Upper lobe of left lung (tissue), 6 donors: ENCODE data around the gene TAGLN2. TPM values are rescaled to one million over a fixed set of nuclear protein-coding genes. Genes with fewer than 3 reads are reported as not detected.
"Not testable (repeated sequence)": the region's sequence is repeated elsewhere in the genome, so short reads cannot be mapped to it uniquely, and the experiment has no call there.

ENCODE experiments used
- ATAC-seq, 2 donors: fragments of 200-7000 bp; cut with Tn5 transposase; one replicate each; pipeline ENCODE4 v1.9.1; 2022; ENCODE audit warnings: mild to moderate bottlenecking in 2 of 2, moderate library complexity in 2 of 2; ENCODE audit not compliant: low FRiP score in 2 of 2
- DNase-seq, 2 donors: peaks; one replicate each; pipeline ENCODE4 v3.0.0-alpha.2; 2019 to 2020
- H3K27ac ChIP-seq, 4 donors: fragments of 200-600 bp; sonication (generic); one replicate each; pipeline ENCODE4 v1.5.1; 2016 to 2019
- H3K27me3 ChIP-seq, 4 donors: fragments of 200-600 bp; sonication (generic); one replicate each; pipeline ENCODE4 v1.5.1; 2017 to 2019
- H3K36me3 ChIP-seq, 4 donors: fragments of 200-600 bp; sonication (generic); one replicate each; pipeline ENCODE4 v1.5.1; 2016 to 2019
- H3K4me1 ChIP-seq, 4 donors: fragments of 200-600 bp; sonication (generic); one replicate each; pipeline ENCODE4 v1.5.1; 2018 to 2019
- H3K4me3 ChIP-seq, 4 donors: fragments of 200-600 bp; sonication (generic); one replicate each; pipeline ENCODE4 v1.5.1; 2017 to 2019; ENCODE audit warnings: mild to moderate bottlenecking in 2 of 4, moderate library complexity in 1 of 4
- H3K9me3 ChIP-seq, 4 donors: fragments of 200-600 bp; sonication (generic); one replicate each; pipeline ENCODE4 v1.5.1; 2018 to 2019
- EP300 ChIP-seq, 4 donors: sonication (generic); formaldehyde crosslinking; IDR thresholded peaks; one replicate each; pipeline ENCODE4 v1.5.1; 2017; ENCODE audit warnings: antibody characterized with exemption in 4 of 4, control low read depth in 2 of 4
- POLR2A ChIP-seq, 4 donors: fragments of 450-650 bp; IDR thresholded peaks; one replicate each; pipeline ENCODE4 v1.5.1; 2016 to 2017; ENCODE audit warnings: antibody characterized with exemption in 4 of 4, mild to moderate bottlenecking in 2 of 4
- POLR2AphosphoS5 ChIP-seq, 2 donors: sonication (generic); formaldehyde crosslinking; IDR thresholded peaks; one replicate each; pipeline ENCODE4 v1.5.1; 2017; ENCODE audit warnings: antibody characterized with exemption in 2 of 2
- WGBS, 2 donors: methylation state at CpG; one replicate each; pipeline ENCODE4 v1.1.5; 2017 to 2018; 5-methylcytosine and 5-hydroxymethylcytosine counted together
- total RNA-seq, 6 donors: library from RNA; depleted of rRNA in 4 of 6; stranded (reverse); fragments of >200 nt in 4 of 6; gene quantifications; one replicate each; pipeline versions ENCODE4 v1.1.0 to v1.2.1, GENCODE V29; 2016 to 2021
- TF ChIP-seq, protein P1 (sequence below), 6 experiments: fragments of 450-650 bp in 4 of 6; fragments of 200-600 bp in 2 of 6; sonication (generic) in 2 of 6; IDR thresholded peaks; one replicate each; pipeline ENCODE4 v1.5.1; 2016 to 2019; ENCODE audit warnings: antibody characterized with exemption in 6 of 6
- donor health status: DM: no; HTN: no; CAD: no; lungs with moderate emphysema.
- donor health status: DM: no; HTN: yes; CAD: no; lungs with severe emphysema.

TAGLN2 gene
- total RNA-seq, 6 donors from 2014 or later = 167 to 1,014 (median 605) TPM

DNA sequence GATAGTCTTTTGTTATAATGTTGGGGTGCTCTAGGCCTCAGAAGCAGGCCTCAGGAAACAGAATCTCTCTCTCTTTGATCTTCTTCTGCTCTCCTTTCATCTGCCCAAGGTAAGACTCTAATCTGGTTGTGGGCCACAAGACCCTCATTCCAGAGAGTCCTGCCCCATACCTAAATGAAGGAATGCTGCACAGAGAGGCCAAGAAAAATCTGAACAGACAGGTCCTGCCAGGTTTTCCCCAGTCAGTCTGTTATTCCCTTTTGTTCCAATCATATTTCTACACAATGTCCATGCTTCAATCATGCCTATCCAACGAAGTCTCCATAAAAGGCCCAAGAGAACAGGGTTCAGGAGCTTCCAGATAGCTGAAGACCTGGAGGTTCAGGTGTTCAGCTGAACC lies 18.3 kb downstream of the TAGLN2 start:
- TF ChIP-seq POLR2AphosphoS5 (IDR thresholded peaks at IDR 0.05) = no peak
- no peak for TF ChIP-seq EP300 (IDR thresholded peaks at IDR 0.05)
- TF ChIP-seq POLR2A (IDR thresholded peaks at IDR 0.05) = no peak
- Histone ChIP-seq H3K27me3 (no peaks in the 10 kb centered on the region), H3K27ac (no peak overlapping the region), H3K4me1 (peaks cover 24 to 28% (median 26%) of the 10 kb centered on the region in 4 donors), H3K36me3 (no peaks in the 10 kb centered on the region), H3K4me3 (no peak overlapping the region), H3K9me3 (no peaks in the 10 kb centered on the region)
- DNase-seq = no peak
- ATAC-seq = no peak
- 42 to 74% methylated on average over 1 of the region's 1 CpG for WGBS, 2 donors

DNA sequence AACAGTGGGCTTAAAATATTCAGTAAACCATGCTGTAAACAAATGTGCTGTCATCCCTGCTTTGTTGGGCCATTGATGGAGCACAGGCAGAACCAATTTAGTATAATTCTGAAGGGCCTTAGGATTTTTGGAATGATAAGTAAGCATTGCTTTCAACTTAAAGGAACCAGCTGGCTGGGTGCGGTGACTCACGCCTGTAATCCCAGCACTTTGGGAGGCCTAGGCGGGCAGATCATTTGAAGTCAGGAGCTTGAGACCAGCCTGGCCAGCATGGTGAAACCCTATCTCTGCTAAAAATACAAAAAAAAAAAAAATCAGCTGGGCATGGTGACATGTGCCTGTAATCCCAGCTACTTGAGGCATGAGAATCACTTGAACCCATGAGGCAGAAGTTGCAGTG lies 21.3 kb downstream of the TAGLN2 start:
- 69 to 84% methylated on average over 3 of the region's 3 CpGs for WGBS, 2 donors
- H3K4me1 ChIP-seq = peaks cover 10 to 19% (median 18%) of the 10 kb centered on the region in 4 donors
- not testable (repeated sequence) for DNase-seq, H3K4me3 ChIP-seq, H3K27ac ChIP-seq, H3K36me3 ChIP-seq, ATAC-seq, H3K27me3 ChIP-seq, H3K9me3 ChIP-seq

DNA sequence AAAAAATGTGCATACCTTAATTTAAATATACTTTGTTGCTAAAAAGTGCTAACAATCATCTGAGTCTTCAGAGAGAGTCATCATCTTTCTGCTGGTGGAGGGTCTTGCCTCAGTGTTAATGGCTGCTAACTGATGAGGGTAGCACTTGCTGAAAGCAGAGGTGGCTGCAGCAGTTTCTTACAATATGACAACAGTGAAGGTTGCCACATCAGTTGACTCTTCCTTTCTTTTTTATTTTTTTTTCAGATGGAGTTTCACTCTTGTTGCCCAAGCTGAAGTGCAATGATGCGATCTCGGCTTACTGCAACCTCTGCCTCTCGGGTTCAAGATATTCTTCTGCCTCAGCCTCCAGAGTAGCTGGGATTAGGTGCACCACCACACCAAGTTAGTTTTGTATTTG lies 22.8 kb downstream of the TAGLN2 start:
- Histone ChIP-seq H3K36me3 (no peaks in the 10 kb centered on the region), H3K9me3 (no peaks in the 10 kb centered on the region), H3K4me3 (no peak overlapping the region), H3K27ac (no peak overlapping the region), H3K4me1 (peaks cover 10 to 20% (median 19%) of the 10 kb centered on the region in 4 donors), H3K27me3 (no peaks in the 10 kb centered on the region)
- TF ChIP-seq POLR2AphosphoS5 (IDR thresholded peaks at IDR 0.05) (no peak), POLR2A (IDR thresholded peaks at IDR 0.05) (no peak), EP300 (IDR thresholded peaks at IDR 0.05) (no peak)
- TF ChIP-seq, protein P1, sequence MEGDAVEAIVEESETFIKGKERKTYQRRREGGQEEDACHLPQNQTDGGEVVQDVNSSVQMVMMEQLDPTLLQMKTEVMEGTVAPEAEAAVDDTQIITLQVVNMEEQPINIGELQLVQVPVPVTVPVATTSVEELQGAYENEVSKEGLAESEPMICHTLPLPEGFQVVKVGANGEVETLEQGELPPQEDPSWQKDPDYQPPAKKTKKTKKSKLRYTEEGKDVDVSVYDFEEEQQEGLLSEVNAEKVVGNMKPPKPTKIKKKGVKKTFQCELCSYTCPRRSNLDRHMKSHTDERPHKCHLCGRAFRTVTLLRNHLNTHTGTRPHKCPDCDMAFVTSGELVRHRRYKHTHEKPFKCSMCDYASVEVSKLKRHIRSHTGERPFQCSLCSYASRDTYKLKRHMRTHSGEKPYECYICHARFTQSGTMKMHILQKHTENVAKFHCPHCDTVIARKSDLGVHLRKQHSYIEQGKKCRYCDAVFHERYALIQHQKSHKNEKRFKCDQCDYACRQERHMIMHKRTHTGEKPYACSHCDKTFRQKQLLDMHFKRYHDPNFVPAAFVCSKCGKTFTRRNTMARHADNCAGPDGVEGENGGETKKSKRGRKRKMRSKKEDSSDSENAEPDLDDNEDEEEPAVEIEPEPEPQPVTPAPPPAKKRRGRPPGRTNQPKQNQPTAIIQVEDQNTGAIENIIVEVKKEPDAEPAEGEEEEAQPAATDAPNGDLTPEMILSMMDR (IDR thresholded peaks at IDR 0.05) = no peak
- ATAC-seq = no peak
- 55 to 98% methylated on average over 3 of the region's 3 CpGs for WGBS, 2 donors
- DNase-seq = peak in 1 of 2 donors; percentile 10

DNA sequence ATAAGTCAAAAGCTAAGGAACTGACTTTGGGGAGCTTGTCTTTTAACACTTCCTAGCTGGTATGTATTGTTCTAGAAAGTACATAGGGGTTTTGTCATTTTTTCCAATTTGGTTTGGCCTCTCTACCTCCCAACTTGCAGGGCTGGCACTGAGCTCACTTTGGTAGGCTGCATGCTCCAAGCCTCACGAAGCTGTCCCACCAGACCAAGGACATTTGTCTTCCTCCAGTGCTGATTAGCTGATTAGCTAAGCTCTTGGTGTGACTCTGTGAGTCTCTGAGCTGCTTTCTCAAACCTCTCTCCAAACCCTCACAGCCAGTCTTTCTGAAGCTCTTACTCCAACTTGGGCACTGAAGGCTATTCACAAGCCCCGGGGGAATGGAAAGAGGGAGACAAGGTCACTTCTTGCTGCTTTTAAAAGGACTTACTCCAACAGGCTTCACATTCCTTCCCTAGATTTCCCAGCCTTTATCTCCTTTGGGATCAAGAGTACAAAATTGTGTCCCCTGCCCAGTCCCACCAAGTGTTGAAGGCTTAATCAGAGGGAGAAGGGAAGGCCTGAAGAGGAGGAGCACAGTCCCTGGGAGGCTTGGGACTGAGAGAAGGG lies 24.4 kb downstream of the TAGLN2 start:
- 56 to 64% methylated on average over 1 to 2 of the region's 2 CpGs for WGBS, 2 donors
- Histone ChIP-seq H3K27ac (peak overlapping the region; percentile 67 to 82 (median 70)), H3K4me1 (peaks cover 18 to 34% (median 29%) of the 10 kb centered on the region in 4 donors), H3K4me3 (no peak overlapping the region), H3K9me3 (no peaks in the 10 kb centered on the region), H3K27me3 (no peaks in the 10 kb centered on the region), H3K36me3 (no peaks in the 10 kb centered on the region)
- no peak for DNase-seq
- TF ChIP-seq POLR2A (IDR thresholded peaks at IDR 0.05) = no peak
- no peak for TF ChIP-seq POLR2AphosphoS5 (IDR thresholded peaks at IDR 0.05)
- TF ChIP-seq, protein P1 (IDR thresholded peaks at IDR 0.05) = no peak
- no peak for TF ChIP-seq EP300 (IDR thresholded peaks at IDR 0.05)
- no peak for ATAC-seq

DNA sequence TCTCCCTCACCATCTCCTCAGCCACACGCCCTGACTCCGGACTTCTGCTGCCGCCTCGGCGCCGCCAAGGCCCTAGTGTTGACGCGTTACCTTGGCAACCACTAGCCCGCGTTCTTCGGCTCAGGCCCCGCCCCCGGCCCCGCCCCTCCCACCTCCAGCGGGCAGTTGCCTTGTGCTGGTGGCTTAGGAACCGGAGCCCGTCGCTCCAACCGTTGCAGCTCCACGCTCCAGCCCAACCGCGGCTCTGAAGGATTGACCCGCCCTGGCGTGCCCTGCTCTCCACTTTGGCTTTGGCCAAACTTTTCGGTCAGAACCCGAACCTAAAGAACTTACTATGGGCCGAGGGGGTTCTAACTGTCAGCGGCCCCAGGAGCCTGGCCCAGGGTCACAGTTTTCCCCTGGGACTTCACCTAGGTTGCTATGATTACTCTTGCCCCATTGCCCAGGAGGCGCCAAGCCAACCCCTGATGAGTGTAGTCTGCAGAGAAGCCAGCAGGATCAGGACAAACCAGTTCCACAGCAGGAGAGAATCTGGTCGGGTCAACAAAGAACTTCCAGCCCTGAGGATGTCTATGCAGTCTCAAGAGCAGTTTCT lies 25.1 kb downstream of the TAGLN2 start, which contains the start of gene CFAP45:
TSS of gene CFAP45 (minus strand) at position 80 of the 595 bp plus-strand sequence. CDS start at position 13, 67 bp downstream.
- peak; percentile 91 to 94 for ATAC-seq
- peak; percentile 94 to 96 for DNase-seq
- Histone ChIP-seq H3K27me3 (no peaks in the 10 kb centered on the region), H3K36me3 (no peaks in the 10 kb centered on the region), H3K9me3 (no peaks in the 10 kb centered on the region), H3K27ac (peak within 1 kb of the TSS; percentile 67 to 82 (median 70)), H3K4me3 (peak within 1 kb of the TSS in 2 of 4 donors; percentile 17 to 21), H3K4me1 (peaks cover 21 to 39% (median 33%) of the 10 kb centered on the region in 4 donors)
- TF ChIP-seq, protein P1 (IDR thresholded peaks at IDR 0.05) = no peak
- TF ChIP-seq EP300 (IDR thresholded peaks at IDR 0.05) (no peak), POLR2A (IDR thresholded peaks at IDR 0.05) (peak in 1 of 4 donors; percentile 39), POLR2AphosphoS5 (IDR thresholded peaks at IDR 0.05) (peak; percentile 24 to 38)
- WGBS, 2 donors = 24 to 29% methylated on average over 27 to 28 of the region's 30 CpGs

DNA sequence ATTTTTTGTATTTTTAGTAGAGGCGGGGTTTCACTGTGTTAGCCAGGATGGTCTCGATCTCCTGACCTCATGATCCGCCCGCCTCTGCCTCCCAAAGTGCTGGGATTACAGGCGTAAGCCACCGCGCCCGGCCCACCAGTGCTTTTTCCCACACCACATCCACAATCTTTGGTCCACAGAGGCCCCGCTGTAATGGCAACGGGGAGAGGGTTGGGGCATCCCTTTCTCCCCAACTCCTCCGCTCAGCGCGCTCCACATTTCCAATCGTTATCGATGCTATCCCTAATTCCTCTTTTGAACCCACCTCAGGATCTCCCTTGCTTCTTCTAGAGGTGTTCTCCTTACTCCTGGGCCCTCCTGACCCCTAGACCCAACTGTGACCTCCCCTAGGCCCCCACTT lies 25.7 kb downstream of the TAGLN2 start:
- 93% methylated on average over 14 to 15 of the region's 15 CpGs for WGBS, 2 donors
- ATAC-seq, H3K9me3 ChIP-seq, DNase-seq, H3K36me3 ChIP-seq, H3K27me3 ChIP-seq: not testable (repeated sequence)
- H3K27ac ChIP-seq = peak overlapping the region; percentile 67 to 82 (median 70)
- peaks cover 21 to 39% (median 33%) of the 10 kb centered on the region in 4 donors for H3K4me1 ChIP-seq
- H3K4me3 ChIP-seq = peak overlapping the region in 2 of 4 donors; percentile 17 to 21
